HFFc6 (cell line): ENCODE data around the gene OR10AG1. TPM values are rescaled to one million over a fixed set of nuclear protein-coding genes. Genes with fewer than 3 reads are reported as not detected.
A peak's percentile ranks its signal among the peaks of the same experiment; 100 is the strongest.

ENCODE experiments used
- DNase-seq: peaks from one replicate; pipeline ENCODE4 v3.0.0-alpha.2; 2018
- H3K27ac Mint-ChIP-seq: 2 replicates; pipeline ENCODE4 v1.8.0; 2020; ENCODE audit warnings: mild to moderate bottlenecking, mixed read lengths
- H3K27me3 Mint-ChIP-seq: 2 replicates; pipeline ENCODE4 v1.8.0; 2021; ENCODE audit warnings: mild to moderate bottlenecking, moderate library complexity, mixed read lengths; ENCODE audit not compliant: insufficient read depth
- H3K36me3 Mint-ChIP-seq: 2 replicates; pipeline ENCODE4 v1.8.0; 2021; ENCODE audit warnings: low read depth, mixed read lengths
- H3K4me1 Mint-ChIP-seq: 2 replicates; pipeline ENCODE4 v1.8.0; 2020; ENCODE audit warnings: low read depth, mixed read lengths
- H3K4me3 Mint-ChIP-seq: 2 replicates; pipeline ENCODE4 v1.8.0; 2020; ENCODE audit warnings: mild to moderate bottlenecking, moderate library complexity, mixed read lengths
- H3K9me3 Mint-ChIP-seq: 2 replicates; pipeline ENCODE4 v1.8.0; 2020; ENCODE audit warnings: mild to moderate bottlenecking, mixed read lengths
- total RNA-seq, 6 experiments: library from RNA; stranded (reverse); fragmentation: NEBNext Ultra II Directional; extraction: Animal tissue kit (Norgen Biotek cat#: 25700); gene quantifications; 2 replicates in 1 of 6; 3 replicates in 5 of 6; pipeline ENCODE4 v1.2.3, GENCODE V29; 2021
- TF ChIP-seq, protein P1 (sequence below): fragments of 200-600 bp; sonication (generic); IDR thresholded peaks from 2 replicates; pipeline ENCODE4 v1.5.0; 2021; ENCODE audit warnings: antibody characterized with exemption, mild to moderate bottlenecking

OR10AG1 gene
- total RNA-seq, 6 experiments from 2014 or later = not detected

DNA sequence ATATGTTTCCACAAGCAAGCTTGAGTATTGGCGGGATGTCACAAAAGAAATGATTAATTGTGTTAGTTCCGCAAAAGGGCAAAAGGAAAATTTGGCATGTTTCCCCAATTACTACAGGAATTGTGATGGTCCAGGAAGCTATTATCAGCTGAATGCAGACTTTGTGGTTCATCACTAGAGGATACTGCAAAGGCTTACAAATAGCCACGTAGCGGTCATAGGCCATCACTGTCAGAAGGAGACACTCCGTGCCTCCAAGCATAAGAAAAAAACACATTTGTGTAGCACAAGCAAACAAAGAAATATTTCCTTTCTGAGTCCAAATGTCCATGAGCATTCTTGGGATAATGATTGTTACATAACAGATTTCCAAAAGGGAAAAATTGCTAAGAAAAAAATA is 1.8 kb downstream of the OR10AG1 start:
- TF ChIP-seq, protein P1, sequence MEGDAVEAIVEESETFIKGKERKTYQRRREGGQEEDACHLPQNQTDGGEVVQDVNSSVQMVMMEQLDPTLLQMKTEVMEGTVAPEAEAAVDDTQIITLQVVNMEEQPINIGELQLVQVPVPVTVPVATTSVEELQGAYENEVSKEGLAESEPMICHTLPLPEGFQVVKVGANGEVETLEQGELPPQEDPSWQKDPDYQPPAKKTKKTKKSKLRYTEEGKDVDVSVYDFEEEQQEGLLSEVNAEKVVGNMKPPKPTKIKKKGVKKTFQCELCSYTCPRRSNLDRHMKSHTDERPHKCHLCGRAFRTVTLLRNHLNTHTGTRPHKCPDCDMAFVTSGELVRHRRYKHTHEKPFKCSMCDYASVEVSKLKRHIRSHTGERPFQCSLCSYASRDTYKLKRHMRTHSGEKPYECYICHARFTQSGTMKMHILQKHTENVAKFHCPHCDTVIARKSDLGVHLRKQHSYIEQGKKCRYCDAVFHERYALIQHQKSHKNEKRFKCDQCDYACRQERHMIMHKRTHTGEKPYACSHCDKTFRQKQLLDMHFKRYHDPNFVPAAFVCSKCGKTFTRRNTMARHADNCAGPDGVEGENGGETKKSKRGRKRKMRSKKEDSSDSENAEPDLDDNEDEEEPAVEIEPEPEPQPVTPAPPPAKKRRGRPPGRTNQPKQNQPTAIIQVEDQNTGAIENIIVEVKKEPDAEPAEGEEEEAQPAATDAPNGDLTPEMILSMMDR = no peak
- Mint-ChIP-seq H3K9me3 (peaks cover 34% of the 10 kb centered on the region), H3K4me3 (no peak overlapping the region), H3K36me3 (peaks cover 9% of the 10 kb centered on the region; the same call in 1 of the 2 replicates), H3K27ac (no peak overlapping the region), H3K4me1 (no peaks in the 10 kb centered on the region), H3K27me3 (peaks cover 2% of the 10 kb centered on the region; the same call in 1 of the 2 replicates)
- no peak for DNase-seq

DNA sequence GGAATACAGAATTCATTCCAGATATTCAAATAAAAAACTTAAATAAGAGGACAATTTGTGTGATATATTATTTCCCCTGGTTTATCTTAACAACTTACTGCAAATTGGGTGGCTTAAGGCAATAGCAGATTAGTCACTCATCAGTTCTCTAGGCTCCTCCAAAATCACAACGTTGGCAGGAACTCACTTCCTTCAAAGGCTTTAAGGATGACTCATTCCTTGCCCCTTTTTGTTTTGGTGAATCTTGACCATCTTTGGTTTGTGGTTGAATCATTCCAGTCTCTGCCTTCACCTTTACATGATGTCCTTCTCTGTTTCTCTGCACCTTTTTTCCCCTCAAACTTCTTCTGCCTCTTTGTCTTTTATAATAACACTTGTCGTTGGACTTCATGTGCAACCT is 3.4 kb downstream of the OR10AG1 start:
- Mint-ChIP-seq H3K4me3 (no peak overlapping the region), H3K27ac (no peak overlapping the region), H3K36me3 (peaks cover 4% of the 10 kb centered on the region; the same call in 1 of the 2 replicates), H3K9me3 (peaks cover 37% of the 10 kb centered on the region), H3K27me3 (no peaks in the 10 kb centered on the region), H3K4me1 (no peaks in the 10 kb centered on the region)
- TF ChIP-seq, protein P1 = no peak
- DNase-seq = no peak

DNA sequence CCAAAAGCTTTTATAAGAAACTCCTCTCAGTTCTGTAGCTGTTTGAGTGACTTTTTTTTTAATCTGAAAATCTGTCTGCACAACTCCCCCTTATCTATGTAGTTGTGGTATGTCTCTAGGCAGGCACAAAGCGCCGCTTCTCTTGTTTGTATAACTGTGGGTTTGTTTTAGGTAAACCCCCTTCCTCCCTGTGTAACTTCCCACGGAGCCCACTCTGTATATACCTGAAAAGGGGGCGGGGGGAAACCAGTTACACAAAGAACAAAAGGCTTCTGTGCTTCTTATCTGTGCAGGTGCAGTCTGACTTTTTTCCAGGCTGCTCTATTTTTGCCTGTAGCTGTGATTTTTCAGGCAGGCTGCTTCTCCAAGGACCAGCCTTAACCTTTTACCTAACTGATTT is 13.2 kb downstream of the OR10AG1 start:
- TF ChIP-seq, protein P1 = no peak
- Mint-ChIP-seq H3K4me1 (no peaks in the 10 kb centered on the region), H3K9me3 (peaks cover 28% of the 10 kb centered on the region), H3K27ac (no peak overlapping the region), H3K36me3 (no peaks in the 10 kb centered on the region), H3K4me3 (no peak overlapping the region), H3K27me3 (no peaks in the 10 kb centered on the region)
- DNase-seq = no peak

DNA sequence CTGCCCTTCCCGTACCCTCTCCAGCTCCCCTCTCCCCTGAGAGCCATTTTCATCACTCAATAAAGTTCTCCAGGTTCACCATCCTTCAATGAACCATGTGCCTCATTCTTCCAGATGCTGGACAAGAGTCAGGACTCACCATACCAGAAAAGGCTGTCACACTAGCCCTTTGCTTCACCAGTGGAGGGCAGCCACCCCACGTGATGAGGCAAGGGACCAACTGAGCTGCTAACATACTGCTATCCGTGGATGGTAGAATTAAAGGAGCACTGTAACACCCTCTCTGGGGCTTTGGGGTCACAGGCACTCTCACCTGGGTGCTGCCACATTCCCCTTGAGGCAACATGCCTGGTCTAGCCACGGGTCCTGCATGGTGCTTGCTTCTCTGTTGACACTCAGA is 20.4 kb downstream of the OR10AG1 start:
- H3K4me1 Mint-ChIP-seq = no peaks in the 10 kb centered on the region
- DNase-seq = no peak
- no peak overlapping the region for H3K27ac Mint-ChIP-seq
- H3K27me3 Mint-ChIP-seq = no peaks in the 10 kb centered on the region; the same call in 1 of the 2 replicates
- H3K9me3 Mint-ChIP-seq = peaks cover 23% of the 10 kb centered on the region
- H3K36me3 Mint-ChIP-seq = no peaks in the 10 kb centered on the region
- TF ChIP-seq, protein P1 = no peak
- H3K4me3 Mint-ChIP-seq = no peak overlapping the region

DNA sequence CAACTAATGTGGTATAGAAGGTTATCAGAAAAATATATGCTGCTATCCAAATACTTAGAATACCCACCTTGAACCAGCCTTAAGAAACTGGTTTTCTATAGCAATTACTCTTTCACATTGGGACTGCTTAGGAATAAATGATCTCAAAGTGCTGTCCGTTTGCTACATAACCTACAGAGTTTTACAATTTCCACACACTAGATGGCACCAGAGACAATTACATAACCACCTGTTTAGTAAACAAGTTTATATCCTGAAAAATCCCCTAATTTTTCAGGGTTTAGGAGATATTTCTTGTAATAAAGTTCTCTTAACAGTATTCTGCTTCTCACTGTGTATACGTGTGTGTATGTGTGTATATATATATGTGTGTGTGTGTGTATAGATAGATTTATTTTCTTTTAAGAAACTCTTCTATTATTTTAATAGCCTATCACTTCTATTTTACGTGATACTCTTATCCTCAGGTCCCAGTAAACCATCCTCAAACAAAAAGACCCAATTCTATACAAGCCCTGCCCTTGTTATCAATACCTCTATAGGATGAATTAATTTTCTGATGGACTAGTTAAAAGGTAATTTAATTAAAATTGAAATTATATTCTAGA is 26.9 kb downstream of the OR10AG1 start:
- Mint-ChIP-seq H3K27ac (no peak overlapping the region), H3K27me3 (peaks cover 2% of the 10 kb centered on the region; the same call in 1 of the 2 replicates), H3K9me3 (no peaks in the 10 kb centered on the region), H3K4me1 (no peaks in the 10 kb centered on the region), H3K4me3 (no peak overlapping the region), H3K36me3 (no peaks in the 10 kb centered on the region)
- DNase-seq = peak; percentile 41
- TF ChIP-seq, protein P1 = peak; percentile 72
